GM18519 (cell line): ENCODE measurements around the gene CRIP1.

Experiments used
- ATAC-seq: cut with Tn5 transposase; IDR thresholded peaks from one replicate; pipeline ENCODE4 v1.9.1; 2021; ENCODE audit warnings: mild to moderate bottlenecking, moderate library complexity; ENCODE audit not compliant: unreplicated experiment, low FRiP score

The CRIP1 gene

GRCh38 chr14:105479431-105480158, 7.1 kb upstream of the CRIP1 start:
- no peak for ATAC-seq

GRCh38 chr14:105480199-105480746, 6.4 kb upstream of the CRIP1 start:
- no peak for ATAC-seq

DNA sequence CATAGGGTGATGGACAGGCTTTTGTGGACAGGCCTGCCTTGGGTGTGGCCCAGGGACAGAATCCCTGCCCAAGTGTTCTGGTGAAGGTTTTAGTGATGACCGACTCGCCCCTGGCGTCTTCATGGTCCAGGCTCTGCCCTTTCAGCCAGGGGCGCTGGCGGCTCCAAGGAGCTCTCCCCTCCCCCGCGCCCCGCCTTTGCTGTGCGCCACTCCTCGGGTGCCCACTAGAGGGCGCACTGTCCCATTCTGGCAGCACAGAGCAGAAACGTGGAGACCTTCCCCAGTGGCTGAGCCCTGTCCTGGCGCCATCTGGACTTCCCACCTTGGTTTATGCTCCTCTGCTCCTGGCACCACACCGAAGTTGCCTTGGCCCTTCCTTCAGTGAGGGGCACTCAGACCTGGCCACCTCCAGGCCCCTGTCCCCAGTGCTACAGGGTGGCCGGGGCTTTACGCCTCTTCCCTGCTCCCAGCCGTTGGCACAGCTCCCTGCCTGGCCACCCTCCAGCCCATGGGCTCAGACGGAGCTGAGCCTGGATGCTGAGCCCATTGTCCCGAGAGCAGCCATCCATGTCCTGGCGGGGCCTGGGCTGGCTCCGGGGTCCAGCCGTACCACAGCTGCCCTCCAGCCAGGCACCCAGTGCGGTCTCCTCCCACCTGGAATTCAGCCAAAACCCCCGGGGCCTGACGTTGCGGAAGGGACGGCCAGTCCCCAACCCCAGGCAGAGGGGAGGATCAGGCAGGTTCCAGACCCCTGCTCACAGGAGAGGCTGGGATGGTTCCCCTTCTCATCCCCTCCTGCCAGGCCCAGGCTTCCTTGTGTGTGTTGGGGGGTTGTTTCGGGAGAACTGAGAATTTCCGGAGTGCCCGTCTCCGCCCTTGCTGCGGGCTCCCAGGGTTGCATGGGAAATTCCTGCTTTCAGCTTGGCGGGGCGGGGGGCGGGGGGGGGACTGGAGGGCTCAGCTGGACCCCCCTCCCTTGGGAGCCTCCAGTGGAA, 5.6 kb upstream of the CRIP1 start:
- no peak for ATAC-seq

- peak; percentile 36 for ATAC-seq
Observed at GRCh38 chr14:105481886-105482457, 4.7 kb upstream of the CRIP1 start.

DNA sequence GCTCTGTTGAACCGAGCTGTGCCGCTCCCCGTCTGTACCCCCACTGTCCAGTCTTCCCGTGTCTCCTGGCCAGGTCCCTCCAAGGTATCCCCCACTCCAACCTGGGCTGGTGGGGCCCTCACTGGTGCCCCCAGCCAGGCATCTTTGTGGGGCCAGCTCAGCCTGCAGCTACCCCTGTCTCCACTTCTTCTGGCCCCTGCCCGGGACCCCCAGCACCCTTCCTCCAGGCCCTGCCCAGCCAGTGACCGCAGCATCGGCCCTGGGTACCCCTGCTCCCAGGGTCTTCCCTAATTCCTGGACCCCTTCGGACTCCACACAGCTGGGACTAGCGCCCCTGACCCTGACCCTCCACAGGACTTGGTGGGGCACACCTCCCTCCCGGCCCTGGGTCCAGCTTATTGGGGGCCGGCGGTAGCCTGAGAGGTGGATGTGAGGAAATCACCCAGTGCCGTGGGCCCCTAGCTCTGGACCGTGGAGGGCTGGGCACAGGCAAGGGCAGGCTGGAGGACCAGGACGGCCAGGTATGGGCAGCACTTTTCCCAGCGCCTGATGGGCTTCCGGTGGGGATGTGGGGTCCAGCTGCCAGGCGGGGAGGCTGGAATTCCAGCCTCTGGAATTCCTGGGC, 4.1 kb upstream of the CRIP1 start:
- ATAC-seq, result no peak

GRCh38 chr14:105483300-105484068, 3.2 kb upstream of the CRIP1 start:
- no peak for ATAC-seq

DNA sequence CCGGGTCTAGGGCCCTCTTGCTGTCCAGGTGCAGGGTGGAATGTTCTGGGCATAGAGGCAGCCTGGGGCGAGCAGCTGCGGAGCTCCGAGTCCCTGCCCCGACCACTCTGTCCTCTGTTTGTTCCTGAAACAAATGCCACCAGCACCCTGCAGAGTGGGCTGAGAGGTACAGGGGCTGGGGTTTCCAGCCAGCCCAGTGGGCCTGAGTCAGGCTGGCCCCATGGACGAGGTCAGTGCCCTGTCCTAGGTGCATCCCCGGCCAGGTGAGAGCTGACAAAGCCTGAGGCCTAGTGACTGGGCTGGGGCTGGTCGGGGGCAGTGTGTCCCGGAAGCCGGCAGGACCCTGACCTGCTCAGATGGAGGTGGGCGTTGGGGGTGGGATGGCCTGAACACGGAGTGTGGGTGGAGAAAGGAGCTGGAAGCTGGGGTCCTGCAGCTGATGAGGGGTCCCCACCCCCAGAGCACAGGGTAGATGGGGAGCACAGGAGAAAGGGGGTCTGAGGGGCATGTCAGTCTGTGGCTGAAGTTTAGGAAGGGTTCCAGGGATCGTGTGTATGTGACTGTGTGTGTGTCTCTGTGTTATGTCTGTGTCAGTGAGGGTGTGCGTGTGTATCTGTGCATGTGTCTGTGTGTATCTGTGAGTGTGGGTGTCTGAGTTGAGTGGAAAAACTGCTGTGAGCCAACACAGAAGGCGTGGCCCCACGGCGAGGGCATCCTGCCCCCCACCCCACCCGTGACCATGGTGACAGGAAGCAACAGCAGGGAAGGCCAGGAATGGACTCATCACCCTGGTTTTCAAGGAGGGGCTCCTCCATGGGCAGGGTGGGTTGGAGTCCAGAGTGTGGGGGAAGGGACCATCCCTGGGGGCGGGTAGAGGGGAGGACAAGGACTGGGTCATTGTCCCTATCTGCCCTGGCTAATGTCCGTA, 2.4 kb upstream of the CRIP1 start:
- ATAC-seq, result no peak

GRCh38 chr14:105484997-105485393, 1.7 kb upstream of the CRIP1 start:
- ATAC-seq, result no peak

DNA sequence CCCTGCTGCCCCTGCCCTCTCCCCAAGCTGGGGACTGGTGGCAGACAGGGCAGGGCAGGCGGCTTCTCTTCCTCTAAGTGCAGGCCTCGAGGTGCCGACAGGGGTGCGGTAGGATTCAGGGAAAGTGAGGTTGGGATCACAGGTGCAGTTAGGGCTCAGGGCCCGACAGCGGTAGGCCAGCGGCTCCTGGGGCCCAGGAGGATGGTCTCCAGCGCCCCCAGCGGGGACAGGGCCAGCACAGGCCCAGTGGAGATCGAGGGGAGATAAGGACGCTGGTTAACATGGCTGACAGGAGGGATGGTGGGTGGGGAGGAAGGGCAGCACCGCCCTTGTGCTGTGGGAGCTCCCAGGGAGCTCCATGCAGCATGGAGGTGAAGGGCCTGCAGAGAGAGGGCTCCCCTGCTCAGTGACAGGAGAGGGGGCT, 935 bp upstream of the CRIP1 start:
- ATAC-seq, result no peak

DNA sequence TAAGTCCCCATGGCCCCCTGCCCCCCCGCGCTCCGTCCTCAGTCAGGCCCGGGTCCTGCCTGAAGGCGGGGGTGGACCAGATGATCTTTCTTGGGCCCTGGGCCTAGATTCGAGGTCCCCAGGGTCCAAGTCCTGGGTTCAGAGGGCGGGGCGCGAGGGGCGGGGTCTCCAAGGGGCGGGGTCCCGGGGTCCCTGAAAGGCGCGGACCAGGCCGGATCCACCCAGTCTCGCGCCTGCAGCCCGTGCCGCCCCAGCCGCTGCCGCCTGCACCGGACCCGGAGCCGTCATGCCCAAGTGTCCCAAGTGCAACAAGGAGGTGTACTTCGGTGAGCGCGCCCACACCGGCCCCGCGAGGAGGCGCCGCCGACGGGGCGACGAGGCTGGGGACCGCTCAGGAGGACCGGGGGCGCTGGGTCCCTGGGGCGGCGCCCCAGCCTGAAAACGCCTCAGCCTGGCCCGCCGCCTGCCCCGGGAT, 325 bp downstream of the CRIP1 start:
- no peak for ATAC-seq

DNA sequence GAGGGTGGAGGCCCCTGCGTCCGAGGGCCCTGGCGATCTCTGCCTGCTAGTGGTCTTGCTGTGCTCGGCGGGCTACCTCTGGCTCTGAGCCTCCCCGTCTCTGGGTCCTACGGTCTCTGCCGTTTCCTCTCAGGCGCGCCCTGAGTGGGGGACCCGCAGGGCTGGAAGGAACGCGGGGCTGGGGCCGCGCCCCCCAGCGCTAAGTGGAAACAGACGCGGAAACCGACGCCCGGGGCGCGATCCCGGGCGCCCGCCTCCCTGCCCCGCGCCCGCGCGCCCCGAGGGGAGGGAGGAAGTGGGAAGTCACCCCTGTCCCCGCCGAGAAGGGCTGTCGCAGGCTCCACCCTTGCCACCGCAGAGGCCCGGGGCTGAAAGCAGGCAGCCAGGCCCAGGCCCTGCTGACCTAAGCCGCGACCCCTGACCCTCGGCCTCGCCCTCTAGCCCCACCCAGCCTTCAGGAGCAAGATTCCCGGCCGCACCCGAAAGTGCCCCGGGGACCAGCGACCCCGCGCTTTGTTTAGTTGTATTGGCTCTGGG, 831 bp downstream of the CRIP1 start:
- ATAC-seq, result no peak

DNA sequence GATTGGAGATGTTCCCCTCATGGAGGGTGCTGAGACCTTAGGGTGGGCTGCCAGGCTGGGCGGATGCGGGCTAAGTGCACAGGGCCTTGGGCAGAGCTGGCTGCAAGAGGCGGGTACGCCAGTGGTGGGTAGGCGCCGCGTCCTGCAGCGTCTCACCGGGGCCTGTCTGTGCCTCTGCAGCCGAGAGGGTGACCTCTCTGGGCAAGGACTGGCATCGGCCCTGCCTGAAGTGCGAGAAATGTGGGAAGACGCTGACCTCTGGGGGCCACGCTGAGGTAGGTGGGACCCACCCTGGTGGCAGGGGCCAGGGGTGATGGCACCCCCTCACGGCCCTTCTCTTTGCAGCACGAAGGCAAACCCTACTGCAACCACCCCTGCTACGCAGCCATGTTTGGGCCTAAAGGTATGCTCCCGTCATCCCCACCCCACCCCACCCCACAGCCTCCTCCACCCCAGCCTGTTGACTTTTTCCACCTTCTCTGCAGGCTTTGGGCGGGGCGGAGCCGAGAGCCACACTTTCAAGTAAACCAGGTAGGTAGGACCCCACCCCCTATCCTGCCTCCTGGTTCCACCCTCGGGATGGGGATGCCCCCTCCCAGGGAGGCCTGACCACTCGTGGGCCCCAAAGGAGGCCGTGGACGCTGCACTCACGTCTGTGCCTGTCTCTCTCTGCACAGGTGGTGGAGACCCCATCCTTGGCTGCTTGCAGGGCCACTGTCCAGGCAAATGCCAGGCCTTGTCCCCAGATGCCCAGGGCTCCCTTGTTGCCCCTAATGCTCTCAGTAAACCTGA, 1.5 kb downstream of the CRIP1 start:
- ATAC-seq, result no peak

- no peak for ATAC-seq
Observed at GRCh38 chr14:105488781-105489541, 2.3 kb downstream of the CRIP1 start.

DNA sequence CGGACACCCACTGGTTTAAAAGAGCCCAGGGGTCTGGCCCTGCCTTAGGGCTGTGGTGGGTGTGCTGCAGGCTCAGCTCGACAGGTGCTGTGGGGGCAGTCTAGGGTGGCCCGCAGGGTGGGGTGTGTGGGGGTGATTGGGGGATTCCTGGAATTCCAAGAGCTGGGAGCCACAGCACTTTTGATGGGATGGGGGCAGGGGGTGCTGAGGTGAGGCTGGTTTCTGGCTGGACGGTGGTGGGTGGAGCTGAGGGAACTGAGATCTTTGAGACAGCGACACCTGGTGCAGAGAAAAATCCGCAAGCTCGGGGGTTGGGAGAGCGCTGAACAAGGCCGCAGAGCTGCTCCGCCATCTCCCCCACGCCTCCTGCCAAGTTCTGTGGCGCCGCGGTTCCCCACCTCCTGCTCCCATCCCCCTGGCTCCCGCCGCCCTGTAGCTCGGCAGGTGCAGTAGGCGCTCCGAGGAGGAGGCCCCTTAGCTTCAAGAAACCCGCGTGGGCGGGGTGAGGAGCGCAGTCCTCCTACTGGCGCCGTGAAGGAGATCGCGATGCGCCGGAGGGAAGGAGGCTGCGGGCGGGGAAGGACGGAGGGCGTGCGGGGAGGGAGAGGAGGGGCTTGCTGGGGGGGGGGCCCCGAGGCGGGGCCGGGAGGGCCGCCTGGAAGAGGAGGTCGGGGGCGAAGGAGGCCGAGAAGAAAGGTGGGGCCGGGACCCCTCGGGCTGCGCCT, 3.0 kb downstream of the CRIP1 start:
- ATAC-seq, result no peak

GRCh38 chr14:105490267-105490571, 3.5 kb downstream of the CRIP1 start:
- no peak for ATAC-seq
